IPS DF 6.9 (cell line): ENCODE results near the gene EPN3.

Experiments
- DNase-seq: peaks from one replicate; pipeline ENCODE4 v3.0.0-alpha.2; 2013; ENCODE audit warnings: low read depth, low spot score
- H3K27ac ChIP-seq: one replicate; pipeline ENCODE4 v1.5.1; 2013; ENCODE audit warnings: low read length, control low read depth
- H3K27me3 ChIP-seq: 2 replicates; pipeline ENCODE4 v1.6.1; 2013; ENCODE audit warnings: mild to moderate bottlenecking, low read length; ENCODE audit not compliant: control insufficient read depth, insufficient read depth
- H3K36me3 ChIP-seq: 2 replicates; pipeline ENCODE4 v1.6.1; 2013; ENCODE audit warnings: low read length; ENCODE audit not compliant: control insufficient read depth, insufficient read depth
- H3K4me1 ChIP-seq: 2 replicates; pipeline ENCODE4 v1.6.1; 2013; ENCODE audit warnings: low read length; ENCODE audit not compliant: control insufficient read depth, insufficient read depth
- H3K4me3 ChIP-seq: 2 replicates; pipeline ENCODE4 v1.5.1; 2013; ENCODE audit warnings: mild to moderate bottlenecking, low read length
- H3K9me3 ChIP-seq: 2 replicates; pipeline ENCODE4 v1.6.1; 2013; ENCODE audit warnings: low read length, inconsistent platforms; ENCODE audit not compliant: control insufficient read depth, insufficient read depth
- WGBS: extraction: QIAGEN DNeasy Blood & Tissue Kit; methylation state at CpG from one replicate; pipeline ENCODE4 v1.1.7; 2013; ENCODE audit warnings: mixed read lengths, missing lambda C conversion rate; ENCODE audit not compliant: insufficient read length, insufficient coverage; 5-methylcytosine and 5-hydroxymethylcytosine counted together

Gene EPN3

DNA sequence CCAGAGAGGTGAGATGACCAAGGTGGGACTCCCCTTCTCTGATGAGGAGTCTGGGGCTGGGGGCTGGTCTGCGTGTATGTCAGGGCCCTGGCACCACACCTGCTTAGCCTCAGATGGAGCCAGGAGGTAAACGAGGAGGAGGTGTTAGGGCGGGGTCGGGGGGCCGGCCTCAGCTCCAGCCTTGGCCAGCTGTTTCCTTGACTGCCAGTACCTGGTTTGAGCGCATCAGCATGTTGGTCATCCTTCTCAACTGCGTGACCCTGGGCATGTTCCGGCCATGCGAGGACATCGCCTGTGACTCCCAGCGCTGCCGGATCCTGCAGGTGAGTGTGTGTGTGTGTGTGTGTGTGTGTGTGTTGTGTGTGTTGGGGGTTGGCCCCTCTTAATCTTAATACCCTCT lies 36.1 kb downstream of the EPN3 start:
- no peak for DNase-seq
- Histone ChIP-seq H3K4me3 (no peak overlapping the region), H3K4me1 (0 out of 2 replicates have a peak, but pooled peaks cover 4% of the 10 kb centered on the region), H3K27me3 (peaks cover 24% of the 10 kb centered on the region), H3K27ac (no peak overlapping the region), H3K9me3 (no peaks in the 10 kb centered on the region), H3K36me3 (no peaks in the 10 kb centered on the region)
- no CpG with 5 or more reads among the region's 12 CpGs for WGBS

DNA sequence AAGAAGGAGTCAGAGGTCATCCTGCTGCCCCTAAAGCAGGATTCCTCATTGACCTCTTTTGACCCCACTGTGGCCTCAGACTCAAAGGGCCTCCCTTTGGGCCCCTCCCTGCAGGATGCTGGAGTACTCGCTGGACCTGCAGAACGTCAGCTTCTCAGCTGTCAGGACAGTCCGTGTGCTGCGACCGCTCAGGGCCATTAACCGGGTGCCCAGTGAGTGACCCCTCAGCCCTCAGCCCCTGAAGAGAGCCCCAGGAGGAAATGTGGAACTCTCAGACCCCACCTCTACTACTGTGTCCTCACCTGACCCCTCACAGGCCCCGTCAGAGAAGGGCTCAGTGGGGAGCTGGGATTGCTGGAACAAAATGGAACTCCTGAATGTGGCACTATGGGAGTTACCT lies 37.1 kb downstream of the EPN3 start:
- WGBS: no CpG with 5 or more reads among the region's 7 CpGs
- H3K4me1 ChIP-seq: 0 out of 2 replicates have a peak, but pooled peaks cover 4% of the 10 kb centered on the region
- no peak overlapping the region for H3K27ac ChIP-seq
- H3K9me3 ChIP-seq: no peaks in the 10 kb centered on the region
- peaks cover 16% of the 10 kb centered on the region for H3K27me3 ChIP-seq
- H3K36me3 ChIP-seq: no peaks in the 10 kb centered on the region
- DNase-seq: no peak
- no peak overlapping the region for H3K4me3 ChIP-seq

DNA sequence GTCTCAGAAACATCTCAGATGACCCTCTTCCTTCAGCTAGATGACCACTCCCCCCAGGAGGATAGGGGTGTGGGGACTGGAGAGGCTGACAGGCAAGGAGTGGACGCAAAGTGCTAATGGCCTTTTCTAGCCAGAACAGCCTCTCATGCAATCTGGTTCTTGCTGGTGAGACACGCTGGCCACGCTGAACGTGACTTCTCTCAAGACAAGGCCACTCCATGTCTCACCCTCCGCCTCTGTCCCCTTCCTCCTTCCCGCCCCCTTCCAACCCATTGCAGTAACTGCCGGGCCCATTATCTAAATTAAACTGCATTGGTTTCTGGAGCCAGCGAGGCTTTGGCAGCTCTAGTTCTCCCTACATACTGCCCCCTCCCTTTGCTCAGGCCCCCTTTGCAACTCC lies 37.5 kb downstream of the EPN3 start:
- WGBS: no CpG with 5 or more reads among the region's 8 CpGs
- H3K27ac ChIP-seq: no peak overlapping the region
- no peak for DNase-seq
- H3K4me1 ChIP-seq: 0 out of 2 replicates have a peak, but pooled peaks cover 2% of the 10 kb centered on the region
- no peak overlapping the region for H3K4me3 ChIP-seq
- H3K36me3 ChIP-seq: no peaks in the 10 kb centered on the region
- peaks cover 13% of the 10 kb centered on the region; the same call in 1 of the 2 replicates for H3K27me3 ChIP-seq
- no peaks in the 10 kb centered on the region for H3K9me3 ChIP-seq

DNA sequence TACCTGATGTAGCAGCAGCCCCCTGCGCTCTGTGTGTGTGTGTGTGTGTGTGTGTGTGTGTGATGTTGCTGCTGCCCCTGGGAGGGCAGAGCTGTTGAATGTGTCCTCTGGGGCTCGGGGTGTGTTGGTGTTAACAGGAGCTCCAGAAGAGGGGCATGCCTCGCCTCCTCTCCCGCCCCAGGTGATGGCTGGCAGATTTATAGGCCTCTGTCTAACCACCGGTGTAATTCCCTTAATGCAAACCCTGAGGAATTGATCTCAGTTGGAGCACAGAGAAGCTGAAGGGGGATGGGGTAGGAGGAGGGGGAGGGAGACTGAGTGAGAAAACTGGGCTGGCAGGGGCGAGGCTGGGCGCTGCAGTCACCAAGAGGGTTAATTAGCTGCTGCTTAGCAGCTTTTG lies 38.0 kb downstream of the EPN3 start:
- H3K27ac ChIP-seq: no peak overlapping the region
- no peaks in the 10 kb centered on the region for H3K36me3 ChIP-seq
- H3K4me1 ChIP-seq: 0 out of 2 replicates have a peak, but pooled peaks cover 2% of the 10 kb centered on the region
- DNase-seq: no peak
- no peaks in the 10 kb centered on the region for H3K9me3 ChIP-seq
- peaks cover 12% of the 10 kb centered on the region; the same call in 1 of the 2 replicates for H3K27me3 ChIP-seq
- H3K4me3 ChIP-seq: no peak overlapping the region
- WGBS: no CpG with 5 or more reads among the region's 7 CpGs

DNA sequence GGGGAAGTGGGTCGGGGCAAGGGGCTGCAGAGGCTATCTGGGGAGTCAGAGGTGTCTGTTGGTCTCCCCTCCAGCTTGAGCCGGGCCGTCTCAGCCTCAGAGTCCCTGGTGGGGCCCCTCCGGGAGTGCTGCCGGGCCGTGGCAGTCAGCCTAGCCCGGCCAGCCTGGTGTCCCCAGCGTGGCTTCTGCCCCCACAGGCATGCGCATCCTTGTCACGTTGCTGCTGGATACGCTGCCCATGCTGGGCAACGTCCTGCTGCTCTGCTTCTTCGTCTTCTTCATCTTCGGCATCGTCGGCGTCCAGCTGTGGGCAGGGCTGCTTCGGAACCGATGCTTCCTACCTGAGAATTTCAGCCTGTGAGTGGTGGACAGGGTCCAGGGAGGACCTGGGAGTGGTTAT lies 39.1 kb downstream of the EPN3 start:
- Histone ChIP-seq H3K9me3 (no peaks in the 10 kb centered on the region), H3K36me3 (no peaks in the 10 kb centered on the region; the same call in 1 of the 2 replicates), H3K4me1 (0 out of 2 replicates have a peak, but pooled peaks cover 2% of the 10 kb centered on the region), H3K27me3 (peaks cover 2% of the 10 kb centered on the region; the same call in 1 of the 2 replicates), H3K4me3 (no peak overlapping the region), H3K27ac (no peak overlapping the region)
- no peak for DNase-seq
- no CpG with 5 or more reads among the region's 19 CpGs for WGBS

DNA sequence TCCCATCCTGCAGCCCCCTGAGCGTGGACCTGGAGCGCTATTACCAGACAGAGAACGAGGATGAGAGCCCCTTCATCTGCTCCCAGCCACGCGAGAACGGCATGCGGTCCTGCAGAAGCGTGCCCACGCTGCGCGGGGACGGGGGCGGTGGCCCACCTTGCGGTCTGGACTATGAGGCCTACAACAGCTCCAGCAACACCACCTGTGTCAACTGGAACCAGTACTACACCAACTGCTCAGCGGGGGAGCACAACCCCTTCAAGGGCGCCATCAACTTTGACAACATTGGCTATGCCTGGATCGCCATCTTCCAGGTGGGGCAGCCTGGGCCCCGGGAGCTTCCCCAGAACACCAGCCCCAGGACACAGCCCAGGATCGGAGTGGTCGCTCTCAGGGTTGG lies 40.0 kb downstream of the EPN3 start:
- Histone ChIP-seq H3K4me1 (0 out of 2 replicates have a peak, but pooled peaks cover 2% of the 10 kb centered on the region), H3K36me3 (no peaks in the 10 kb centered on the region; the same call in 1 of the 2 replicates), H3K27me3 (no peaks in the 10 kb centered on the region), H3K27ac (no peak overlapping the region), H3K4me3 (no peak overlapping the region), H3K9me3 (no peaks in the 10 kb centered on the region)
- WGBS: no CpG with 5 or more reads among the region's 20 CpGs
- DNase-seq: no peak

DNA sequence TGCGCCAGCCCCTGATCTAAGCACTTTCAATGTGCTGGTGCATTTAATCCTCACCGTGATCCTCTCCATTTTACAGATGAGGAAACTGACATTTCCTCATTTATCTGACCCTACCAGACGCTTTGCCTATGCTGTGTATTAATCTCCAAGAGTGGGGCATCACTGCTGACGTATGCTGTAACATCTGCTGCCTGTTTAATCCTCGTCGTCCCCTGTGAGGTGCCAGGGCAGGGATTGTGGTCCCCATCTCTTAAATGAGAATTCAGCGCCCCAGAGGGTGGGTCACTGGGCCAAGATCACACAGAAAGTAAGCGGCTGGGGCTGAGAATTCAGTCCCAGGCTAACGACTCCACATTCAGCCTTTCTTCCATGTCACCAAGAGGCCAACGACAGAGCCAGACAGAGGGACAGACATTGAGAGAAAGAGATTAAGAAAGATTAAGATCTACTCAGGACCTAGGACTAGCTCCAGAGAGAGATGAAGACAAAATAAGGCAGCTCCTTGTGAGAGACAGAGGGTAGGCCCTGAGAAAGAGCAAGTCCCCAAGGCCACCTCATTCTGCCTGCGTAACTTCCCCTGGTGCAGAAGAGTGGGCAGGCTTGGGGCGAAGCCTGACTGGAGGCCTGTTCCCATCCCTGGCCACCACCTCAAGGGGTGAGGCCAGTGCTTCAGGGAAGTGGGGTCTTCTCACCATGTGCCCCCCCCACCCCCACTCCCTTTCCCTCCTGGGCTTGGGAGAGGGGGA lies 41.5 kb downstream of the EPN3 start:
- no peaks in the 10 kb centered on the region for H3K27me3 ChIP-seq
- 0 out of 2 replicates have a peak, but pooled peaks cover 2% of the 10 kb centered on the region for H3K4me1 ChIP-seq
- WGBS: no CpG with 5 or more reads among the region's 12 CpGs
- H3K27ac ChIP-seq: no peak overlapping the region
- no peaks in the 10 kb centered on the region for H3K9me3 ChIP-seq
- no peaks in the 10 kb centered on the region; the same call in 1 of the 2 replicates for H3K36me3 ChIP-seq
- no peak overlapping the region for H3K4me3 ChIP-seq
- DNase-seq: no peak

DNA sequence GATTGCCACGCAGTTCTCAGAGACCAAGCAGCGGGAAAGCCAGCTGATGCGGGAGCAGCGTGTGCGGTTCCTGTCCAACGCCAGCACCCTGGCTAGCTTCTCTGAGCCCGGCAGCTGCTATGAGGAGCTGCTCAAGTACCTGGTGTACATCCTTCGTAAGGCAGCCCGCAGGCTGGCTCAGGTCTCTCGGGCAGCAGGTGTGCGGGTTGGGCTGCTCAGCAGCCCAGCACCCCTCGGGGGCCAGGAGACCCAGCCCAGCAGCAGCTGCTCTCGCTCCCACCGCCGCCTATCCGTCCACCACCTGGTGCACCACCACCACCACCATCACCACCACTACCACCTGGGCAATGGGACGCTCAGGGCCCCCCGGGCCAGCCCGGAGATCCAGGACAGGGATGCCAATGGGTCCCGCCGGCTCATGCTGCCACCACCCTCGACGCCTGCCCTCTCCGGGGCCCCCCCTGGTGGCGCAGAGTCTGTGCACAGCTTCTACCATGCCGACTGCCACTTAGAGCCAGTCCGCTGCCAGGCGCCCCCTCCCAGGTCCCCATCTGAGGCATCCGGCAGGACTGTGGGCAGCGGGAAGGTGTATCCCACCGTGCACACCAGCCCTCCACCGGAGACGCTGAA lies 43.2 kb downstream of the EPN3 start:
- Histone ChIP-seq H3K4me3 (no peak overlapping the region), H3K9me3 (no peaks in the 10 kb centered on the region), H3K27ac (no peak overlapping the region), H3K4me1 (no peaks in the 10 kb centered on the region), H3K27me3 (no peaks in the 10 kb centered on the region), H3K36me3 (no peaks in the 10 kb centered on the region; the same call in 1 of the 2 replicates)
- no CpG with 5 or more reads among the region's 33 CpGs for WGBS
- DNase-seq: no peak

DNA sequence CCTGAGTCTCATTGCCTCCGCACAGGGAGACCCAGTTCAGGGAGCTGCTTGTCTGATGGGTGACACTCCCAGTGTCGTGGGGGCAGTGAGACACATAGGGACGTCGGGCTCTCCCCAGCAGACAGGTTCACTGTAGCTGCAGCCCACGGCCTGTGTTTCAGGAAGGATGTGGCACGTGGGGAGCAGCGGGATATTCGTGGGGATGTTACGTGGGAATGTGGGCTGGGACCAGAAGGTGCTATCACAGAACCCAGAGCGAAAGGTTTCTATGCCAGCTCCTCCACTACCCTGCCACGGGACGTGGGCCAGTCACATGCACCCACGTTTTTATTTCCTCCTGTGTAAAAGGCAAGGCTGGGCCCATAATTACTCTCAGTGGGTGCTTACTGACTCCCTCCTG lies 44.3 kb downstream of the EPN3 start:
- H3K27me3 ChIP-seq: no peaks in the 10 kb centered on the region
- no peak for DNase-seq
- H3K4me3 ChIP-seq: no peak overlapping the region
- WGBS: no CpG with 5 or more reads among the region's 13 CpGs
- no peaks in the 10 kb centered on the region; the same call in 1 of the 2 replicates for H3K36me3 ChIP-seq
- no peaks in the 10 kb centered on the region for H3K9me3 ChIP-seq
- H3K4me1 ChIP-seq: no peaks in the 10 kb centered on the region
- no peak overlapping the region for H3K27ac ChIP-seq

DNA sequence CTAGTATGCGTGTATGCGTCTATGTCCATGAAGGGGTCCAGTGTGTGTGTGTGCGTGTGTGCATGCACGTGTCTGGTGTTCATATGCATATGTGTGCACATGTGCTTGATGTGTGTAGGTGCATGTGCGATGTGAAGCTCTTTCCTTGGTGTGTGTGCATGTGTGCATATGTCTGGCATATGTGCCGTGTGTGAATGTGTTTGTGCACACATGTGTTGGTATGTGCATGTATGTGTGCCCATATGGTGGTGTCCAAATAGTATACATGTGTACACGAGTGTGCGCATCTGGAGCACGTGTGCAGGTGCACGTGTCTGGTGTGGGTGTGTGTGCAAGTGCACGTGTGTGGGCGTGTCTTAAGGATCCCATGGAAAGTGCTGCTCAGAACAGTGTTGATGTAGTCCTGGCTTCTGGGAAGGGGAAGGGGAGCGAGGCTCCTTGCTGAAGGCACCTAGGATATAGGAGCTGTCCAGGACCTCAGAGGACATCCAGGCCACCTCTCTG lies 45.0 kb downstream of the EPN3 start:
- H3K27me3 ChIP-seq: no peaks in the 10 kb centered on the region

More for the DNA sequence above, 45.0 kb downstream of the EPN3 start:
- Histone ChIP-seq H3K9me3 (no peaks in the 10 kb centered on the region), H3K4me3 (no peak overlapping the region), H3K4me1 (no peaks in the 10 kb centered on the region), H3K36me3 (no peaks in the 10 kb centered on the region; the same call in 1 of the 2 replicates), H3K27ac (no peak overlapping the region)
- WGBS: no CpG with 5 or more reads among the region's 13 CpGs
- no peak for DNase-seq
